NK-92 (cell line): ENCODE data around the gene VSTM2B.
"Not testable (repeated sequence)": the region's sequence is repeated elsewhere in the genome, so short reads cannot be mapped to it uniquely, and the experiment has no call there.

ENCODE experiments used
- DNase-seq: peaks from one replicate; lab custom pipeline; 2025; ENCODE audit not compliant: unreplicated experiment; lab: John Stamatoyannopoulos, UW

The VSTM2B gene

GRCh38 chr19:29544656-29545360 is 19.0 kb downstream of the VSTM2B start:
- no peak for DNase-seq

GRCh38 chr19:29545447-29545846 is 19.7 kb downstream of the VSTM2B start:
- DNase-seq = not testable (repeated sequence)

GRCh38 chr19:29545866-29546582 is 20.2 kb downstream of the VSTM2B start:
- DNase-seq = no peak

GRCh38 chr19:29546583-29547190 is 20.9 kb downstream of the VSTM2B start:
- DNase-seq = no peak

- no peak for DNase-seq
Observed at GRCh38 chr19:29547361-29547960, 21.7 kb downstream of the VSTM2B start.

GRCh38 chr19:29547981-29548380 is 22.2 kb downstream of the VSTM2B start:
- DNase-seq = no peak

- no peak for DNase-seq
Observed at GRCh38 chr19:29548483-29549085, 22.8 kb downstream of the VSTM2B start.

- DNase-seq = no peak
Observed at GRCh38 chr19:29549105-29550070, 23.6 kb downstream of the VSTM2B start.

GRCh38 chr19:29550896-29551295 is 25.1 kb downstream of the VSTM2B start:
- DNase-seq = no peak

- DNase-seq = no peak
Observed at GRCh38 chr19:29551774-29552173, 26.0 kb downstream of the VSTM2B start.

GRCh38 chr19:29552454-29553280 is 26.9 kb downstream of the VSTM2B start:
- no peak for DNase-seq

- no peak for DNase-seq
Observed at GRCh38 chr19:29554149-29554548, 28.4 kb downstream of the VSTM2B start.

- not testable (repeated sequence) for DNase-seq
Observed at GRCh38 chr19:29559110-29559509, 33.3 kb downstream of the VSTM2B start.

GRCh38 chr19:29559743-29560142 is 33.9 kb downstream of the VSTM2B start:
- no peak for DNase-seq

GRCh38 chr19:29560313-29561075 is 34.7 kb downstream of the VSTM2B start:
- no peak for DNase-seq

GRCh38 chr19:29561601-29562000 is 35.8 kb downstream of the VSTM2B start:
- DNase-seq = no peak

- no peak for DNase-seq
Observed at GRCh38 chr19:29562299-29563297, 36.8 kb downstream of the VSTM2B start.
